GM18870 (cell line): ENCODE data around the gene SNAPIN.
"Not testable (repeated sequence)": the region's sequence is repeated elsewhere in the genome, so short reads cannot be mapped to it uniquely, and the experiment has no call there.

Experiments used
- ATAC-seq: cut with Tn5 transposase; IDR thresholded peaks from one replicate; pipeline ENCODE4 v1.9.1; 2021; ENCODE audit warnings: moderate library complexity; ENCODE audit not compliant: unreplicated experiment

Gene SNAPIN

DNA sequence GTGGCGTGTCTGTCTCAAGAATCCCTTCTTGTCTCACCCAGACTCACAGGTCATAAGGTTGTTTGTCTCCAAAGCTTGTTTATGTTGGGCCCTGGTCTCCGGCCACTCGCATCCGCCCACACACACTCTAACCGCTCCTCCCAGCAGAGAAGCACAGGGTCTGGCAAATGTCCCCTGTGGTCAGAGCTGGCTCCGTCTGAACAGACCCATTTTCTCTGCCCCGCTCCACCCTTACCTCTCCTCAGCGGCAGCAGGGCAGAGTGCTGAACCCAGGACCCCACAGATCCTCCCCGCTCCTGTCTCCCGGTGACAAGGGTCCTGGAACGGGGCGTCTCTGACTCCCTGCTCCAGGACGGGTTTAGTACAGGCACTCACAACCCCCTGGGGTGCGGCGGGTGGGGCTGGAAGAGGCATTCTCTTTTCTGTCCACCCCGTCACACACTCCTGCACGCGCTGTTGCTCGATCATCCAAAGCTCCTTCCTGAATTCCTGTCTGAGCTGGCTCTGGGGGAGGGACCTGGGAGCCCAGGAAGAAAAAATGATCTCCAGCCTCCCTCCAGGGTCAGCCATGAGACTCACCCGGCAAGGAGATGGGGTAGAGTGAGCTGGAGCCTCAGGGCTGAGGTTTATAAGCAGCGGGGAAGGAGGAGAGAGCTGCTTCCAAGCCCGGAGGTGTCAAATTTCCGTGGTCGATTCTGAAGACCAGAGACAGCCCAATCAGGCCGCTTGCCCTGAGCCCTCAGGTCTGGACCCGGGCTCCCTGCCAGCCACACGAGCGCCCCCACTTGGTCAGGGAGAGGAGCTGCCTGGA, 31.4 kb upstream of the SNAPIN start, which contains the start of gene S100A13:
Gene S100A13 (minus strand): TSS at position 602 of the 811 bp plus-strand sequence. CDS start 1,033 bp downstream, outside the sequence.
- ATAC-seq = no peak

- no peak for ATAC-seq
Observed at GRCh38 chr1:153627715-153628626, 30.5 kb upstream of the SNAPIN start, which contains the start of gene S100A1. TSS of gene S100A1 (plus strand) at chr1:153628434. CDS start at chr1:153630522, 2,088 bp downstream.

GRCh38 chr1:153628638-153629342, 29.7 kb upstream of the SNAPIN start:
- no peak for ATAC-seq

GRCh38 chr1:153629343-153629665, 29.2 kb upstream of the SNAPIN start:
- no peak for ATAC-seq

- no peak for ATAC-seq
Observed at GRCh38 chr1:153629971-153630370, 28.5 kb upstream of the SNAPIN start.

- no peak for ATAC-seq
Observed at GRCh38 chr1:153630384-153630783, 28.1 kb upstream of the SNAPIN start.

DNA sequence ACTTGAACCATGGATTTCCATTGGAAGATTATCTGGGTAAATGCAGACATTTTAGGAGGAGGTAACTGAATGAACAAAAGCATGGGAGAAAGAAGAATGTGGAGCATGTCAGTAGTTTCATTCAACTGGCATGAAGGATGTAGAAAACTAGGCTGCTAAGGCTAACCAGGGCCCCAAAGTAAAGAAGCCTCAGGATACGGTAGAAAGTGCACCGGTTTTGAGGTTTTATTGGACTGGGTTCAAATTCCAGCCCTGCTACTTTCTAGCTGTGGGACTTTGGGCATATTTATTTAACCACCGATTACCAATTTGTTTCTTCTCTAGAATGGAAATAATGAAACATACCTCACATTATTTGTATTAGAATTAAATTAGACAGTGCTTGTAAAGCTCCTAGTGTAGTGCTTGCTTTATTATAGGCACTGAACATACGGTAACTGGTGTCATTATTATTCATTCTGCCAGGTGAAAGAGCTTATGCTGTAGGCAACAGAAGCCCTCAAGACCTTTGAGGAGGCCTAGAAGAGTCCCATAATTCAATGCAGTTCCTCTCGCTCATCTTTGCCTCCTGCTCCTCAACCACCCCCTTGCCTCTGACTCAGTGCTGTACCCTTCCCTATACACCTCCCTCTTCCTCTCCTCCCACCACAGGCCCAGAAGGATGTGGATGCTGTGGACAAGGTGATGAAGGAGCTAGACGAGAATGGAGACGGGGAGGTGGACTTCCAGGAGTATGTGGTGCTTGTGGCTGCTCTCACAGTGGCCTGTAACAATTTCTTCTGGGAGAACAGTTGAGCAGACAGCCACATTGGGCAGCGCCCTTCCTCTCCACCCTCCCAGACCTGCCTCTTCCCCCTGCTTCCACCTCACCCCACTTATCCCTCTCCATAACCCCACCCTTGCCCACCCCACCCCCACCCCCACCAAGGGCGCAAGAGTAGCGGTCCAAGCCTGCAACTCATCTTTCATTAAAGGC, 27.2 kb upstream of the SNAPIN start:
- ATAC-seq = no peak

DNA sequence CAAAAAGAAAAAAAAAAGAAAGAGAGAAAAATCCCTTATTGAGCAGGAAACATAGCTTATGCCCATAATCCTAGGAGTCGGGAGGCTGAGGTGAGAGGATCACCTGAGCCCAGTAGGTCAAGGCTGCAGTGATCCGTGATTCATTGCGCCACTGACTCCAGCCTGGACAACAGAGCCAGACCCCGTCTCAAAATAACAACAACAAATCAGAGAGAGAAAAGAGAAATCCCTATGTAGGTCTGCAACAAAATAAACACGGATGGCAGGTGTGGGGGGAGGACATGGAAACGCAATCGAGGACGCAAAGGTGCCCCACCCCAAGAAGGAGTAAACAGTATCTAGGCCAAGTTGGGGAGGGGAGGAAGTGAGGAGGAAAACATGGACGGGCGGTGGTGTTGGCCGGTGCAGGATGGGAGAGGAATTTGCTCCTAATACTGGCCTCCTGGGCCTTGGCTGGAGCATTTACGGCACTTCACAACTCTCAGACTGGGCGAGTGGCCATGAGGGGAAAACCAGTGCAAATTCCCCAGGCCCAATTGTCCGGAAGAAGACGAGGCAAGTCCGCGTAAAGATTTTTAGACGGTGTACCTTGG, 25.2 kb upstream of the SNAPIN start:
- ATAC-seq = no peak

GRCh38 chr1:153633754-153634665, 24.5 kb upstream of the SNAPIN start, which contains the start of gene CHTOP:
TSS of gene CHTOP (plus strand) at chr1:153634066. CDS start at chr1:153636589, 2,523 bp downstream.
- peak; percentile 86 for ATAC-seq

- ATAC-seq = no peak
Observed at GRCh38 chr1:153635872-153636271, 22.6 kb upstream of the SNAPIN start.

- no peak for ATAC-seq
Observed at GRCh38 chr1:153636312-153636711, 22.2 kb upstream of the SNAPIN start.

- ATAC-seq = no peak
Observed at GRCh38 chr1:153638261-153638660, 20.2 kb upstream of the SNAPIN start.

GRCh38 chr1:153639280-153639679, 19.2 kb upstream of the SNAPIN start:
- ATAC-seq = no peak

- ATAC-seq = not testable (repeated sequence)
Observed at GRCh38 chr1:153640213-153640612, 18.3 kb upstream of the SNAPIN start.

DNA sequence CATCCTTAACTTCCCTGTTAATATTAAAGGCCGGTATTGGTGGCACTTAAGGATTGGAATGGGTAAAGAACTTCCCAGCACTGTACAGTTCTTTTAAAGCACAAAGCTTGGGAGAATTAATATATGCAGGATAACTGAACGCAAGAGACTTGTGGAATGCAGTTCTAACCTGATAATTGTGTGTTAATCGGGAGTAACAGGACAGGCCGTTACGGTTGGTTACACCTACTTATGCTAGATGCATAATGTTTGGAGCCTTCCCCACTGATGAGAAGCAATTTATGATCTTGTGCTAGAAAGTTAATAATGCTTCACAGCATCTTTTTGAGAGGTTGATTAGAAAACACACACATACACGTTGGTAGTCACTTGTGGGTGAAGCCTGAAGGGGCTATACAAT, 17.6 kb upstream of the SNAPIN start:
- no peak for ATAC-seq

- ATAC-seq = no peak
Observed at GRCh38 chr1:153642161-153642560, 16.3 kb upstream of the SNAPIN start.

GRCh38 chr1:153643100-153643499, 15.4 kb upstream of the SNAPIN start:
- no peak for ATAC-seq

- ATAC-seq = no peak
Observed at GRCh38 chr1:153643816-153644215, 14.7 kb upstream of the SNAPIN start.
